HepG2 (cell line): ENCODE measurements around the gene CDK3. TPM values are rescaled to one million over a fixed set of nuclear protein-coding genes. Genes with fewer than 3 reads are reported as not detected.
A peak's percentile ranks its signal among the peaks of the same experiment; 100 is the strongest.

Experiments
- ATAC-seq: fragments of 200-7000 bp; cut with Tn5 transposase; 3 replicates; pipeline ENCODE4 v1.9.1; 2020; ENCODE audit warnings: mild to moderate bottlenecking, moderate library complexity
- BruUV-seq: library from RNA; stranded (reverse); fragments of 400-500 nt; replicated peaks from 2 replicates; lab custom pipeline; 2021; lab: Mats Ljungman, UMichigan
- CTCF ChIA-PET: fragments of 300-600 bp; formaldehyde crosslinking; extraction: SDS; loops from one replicate; lab custom pipeline; 2021; ENCODE audit warnings: low total read pairs, inconsistent platforms, low intra/inter-chr PET ratio; lab: Yijun Ruan, JAX
- POLR2A ChIA-PET: fragments of 350-600 bp; sonication (Branson Sonifier 250); formaldehyde crosslinking; loops from one replicate; lab custom pipeline; 2020; ENCODE audit warnings: antibody characterized with exemption, inconsistent platforms; lab: Yijun Ruan, JAX
- DNase-seq: peaks from one replicate; pipeline ENCODE4 v3.0.0-alpha.2; 2015; ENCODE audit warnings: low spot score
- FAIRE-seq: peaks from 3 replicates; lab custom pipeline; 2011; peaks lifted over from hg19 to GRCh38; lab: Jason Lieb, UNC
- H2AFZ ChIP-seq: one replicate; pipeline ENCODE4 v1.6.1; 2011; ENCODE audit warnings: low read length, inconsistent platforms
- H3K27ac ChIP-seq: fragments of 300-600 bp; 3 replicates; pipeline ENCODE4 v1.8.0; 2011; ENCODE audit warnings: mixed run types, mild to moderate bottlenecking, mixed read lengths, low read length, inconsistent platforms; ENCODE audit not compliant: insufficient read depth; ENCODE audit errors: extremely low read length
- H3K27me3 ChIP-seq, 2 experiments: fragments of 200-600 bp in 1 of 2; 2 replicates in 1 of 2; 3 replicates in 1 of 2; pipeline versions ENCODE4 v1.6.0 to v1.8.0; 2011; ENCODE audit warnings: low read length in 2 of 2, mild to moderate bottlenecking in 2 of 2, moderate library complexity in 2 of 2, inconsistent platforms in 1 of 2; ENCODE audit not compliant: insufficient read depth in 2 of 2, control insufficient read depth in 1 of 2
- H3K36me3 ChIP-seq, 2 experiments: fragments of 200-600 bp in 1 of 2; replicated peaks in 1 of 2; 2 replicates in 1 of 2; 3 replicates in 1 of 2; pipeline versions ENCODE4 v1.5.1 to v1.8.0; 2011; ENCODE audit warnings: low read length in 2 of 2, inconsistent platforms in 1 of 2; ENCODE audit not compliant: insufficient read depth in 2 of 2, control insufficient read depth in 1 of 2
- H3K4me1 ChIP-seq: 2 replicates; pipeline ENCODE4 v1.5.1; 2012; ENCODE audit warnings: low read length, inconsistent platforms; ENCODE audit not compliant: insufficient read depth
- H3K4me2 ChIP-seq: 2 replicates; pipeline ENCODE4 v1.6.0; 2011; ENCODE audit warnings: low read depth, low read length, inconsistent platforms
- H3K4me3 ChIP-seq, 3 experiments: fragments of 200-600 bp in 1 of 3; sonication (generic), shearing (Covaris generic) in 1 of 3; replicated peaks in 1 of 3; 2 replicates each; pipeline ENCODE4 v1.5.1; 2011 to 2016; ENCODE audit warnings: low read length in 3 of 3, inconsistent platforms in 2 of 3, low read depth in 2 of 3, mild to moderate bottlenecking in 2 of 3, control low read depth in 1 of 3, mixed read lengths in 1 of 3; ENCODE audit not compliant: insufficient read depth in 1 of 3
- H3K79me2 ChIP-seq: one replicate; pipeline ENCODE4 v1.6.1; 2011; ENCODE audit warnings: low read length, inconsistent platforms; ENCODE audit not compliant: insufficient read depth
- H3K9ac ChIP-seq: 2 replicates; pipeline ENCODE4 v1.6.0; 2011; ENCODE audit warnings: mild to moderate bottlenecking, low read depth, low read length, inconsistent platforms; ENCODE audit not compliant: insufficient read depth
- H3K9me3 ChIP-seq: 2 replicates; pipeline ENCODE4 v1.5.1; 2012; ENCODE audit warnings: mild to moderate bottlenecking, low read length
- H4K20me1 ChIP-seq: 2 replicates; pipeline ENCODE4 v1.6.0; 2011; ENCODE audit warnings: inconsistent platforms, mild to moderate bottlenecking, low read length, moderate library complexity; ENCODE audit not compliant: insufficient read depth
- ASH2L ChIP-seq: fragments of 300-600, 200-600 bp; sonication (generic); IDR thresholded peaks from 2 replicates; pipeline ENCODE4 v1.7.0; 2017; ENCODE audit warnings: low read depth, mild to moderate bottlenecking, moderate library complexity, mixed read lengths, low read length; ENCODE audit not compliant: insufficient read length
- ERF ChIP-seq: IDR thresholded peaks from 2 replicates; pipeline ENCODE4 v1.6.1; 2018; ENCODE audit warnings: missing biosample characterization, missing genetic modification reagents
- LCORL ChIP-seq, 2 experiments: fragments of 450-650 bp in 1 of 2; sonication (generic) in 1 of 2; formaldehyde crosslinking in 1 of 2; IDR thresholded peaks; 2 replicates each; pipeline versions ENCODE4 v1.5.0 to v1.6.1; 2017 to 2020; ENCODE audit warnings: antibody characterized with exemption in 1 of 2, missing genetic modification reagents in 1 of 2
- STAT6 ChIP-seq: sonication (generic); formaldehyde crosslinking; IDR thresholded peaks from 2 replicates; pipeline ENCODE4 v1.4.0; 2020; ENCODE audit warnings: missing genetic modification reagents, mild to moderate bottlenecking, borderline replicate concordance
- TAF1 ChIP-seq: sonication (generic); formaldehyde crosslinking; IDR thresholded peaks from 2 replicates; pipeline ENCODE4 v1.4.0; 2020; ENCODE audit warnings: missing genetic modification reagents
- ZMYM4 ChIP-seq: sonication (generic); formaldehyde crosslinking; IDR thresholded peaks from 2 replicates; pipeline ENCODE4 v1.8.1; 2023; ENCODE audit warnings: mild to moderate bottlenecking, missing genetic modification reagents
- ZNF281 ChIP-seq: sonication (generic); formaldehyde crosslinking; IDR thresholded peaks from 2 replicates; pipeline ENCODE4 v1.4.0; 2020; ENCODE audit warnings: missing genetic modification reagents, borderline replicate concordance
- ZNF747 ChIP-seq: sonication (generic); formaldehyde crosslinking; IDR thresholded peaks from 2 replicates; pipeline ENCODE4 v1.8.1; 2023; ENCODE audit warnings: missing genetic modification reagents, mild to moderate bottlenecking, borderline replicate concordance
- ZNF777 ChIP-seq: sonication (generic); formaldehyde crosslinking; IDR thresholded peaks from 2 replicates; pipeline ENCODE4 v1.4.0; 2020; ENCODE audit warnings: missing genetic modification reagents
- WGBS: methylation state at CpG from one replicate; pipeline ENCODE4 v1.1.6; 2017; ENCODE audit warnings: low lambda C conversion rate; 5-methylcytosine and 5-hydroxymethylcytosine counted together
- in situ Hi-C: cut with HindIII; loops from 2 replicates; pipeline ENCODE4 v1.10.0; 2017; ENCODE audit warnings: low pct_unique_long_range_greater_than_20kb; ENCODE audit not compliant: extremely low pct_ligation_motif_present
- intact Hi-C: fragments of 100-400 bp; cut with micrococcal nuclease; formaldehyde crosslinking; loops from one replicate; pipeline ENCODE4 v1.10.0; 2022; ENCODE audit not compliant: unreplicated experiment
- polyA plus RNA-seq, 8 experiments: library from polyadenylated mRNA; depleted of rRNA in 3 of 8; stranded (reverse) in 7 of 8; unstranded in 1 of 8; fragments of >200 nt; fragmentation: Illumina TruSeq in 4 of 8; extraction: Trizol in 4 of 8; gene quantifications; 2 replicates each; pipeline versions ENCODE4 v1.2.1 to v1.2.3, GENCODE V29; 2011 to 2016; ENCODE audit warnings: low read depth in 4 of 8, missing spikeins in 1 of 8, mixed read lengths in 1 of 8; ENCODE audit not compliant: insufficient read depth in 1 of 8
- total RNA-seq, 5 experiments: library from RNA; depleted of rRNA; stranded (reverse); fragments of >200 nt; fragmentation: Illumina TruSeq; extraction: Trizol; gene quantifications; 2 replicates each; pipeline ENCODE4 v1.2.3, GENCODE V29; 2016; ENCODE audit warnings: low read depth in 1 of 5
- TF ChIP-seq, protein P1 (sequence below): sonication (generic); formaldehyde crosslinking; conservative IDR thresholded peaks from 2 replicates; pipeline ENCODE4 v1.4.0; 2020; ENCODE audit warnings: mild to moderate bottlenecking, missing genetic modification reagents, moderate library complexity
- TF ChIP-seq, protein P2 (sequence below): sonication (generic); formaldehyde crosslinking; IDR thresholded peaks from 2 replicates; pipeline ENCODE4 v1.5.0; 2020; ENCODE audit warnings: missing genetic modification reagents

The CDK3 gene
- total and polyA plus RNA-seq, 2 of the 13 experiments (the other 11 are each of a cell fraction or from before 2014, with no cell fraction given): 5.8 to 11.4 TPM

GRCh38 chr17:75959839-75960511 lies 40.7 kb upstream of the CDK3 start:
- ChIA-PET POLR2A (interaction anchor here (0.5 to 4.3 kb wide), 12 partner anchors 9 to 55 kb away, joined by 3 to 39 read pairs (median 5); partner anchors contain the start of genes ACOX1, FBF1, MRPL38 and TEN1), CTCF (no interaction called here)
- Histone ChIP-seq H3K27ac (peak overlapping the region; percentile 52), H3K4me1 (peaks cover 37% of the 10 kb centered on the region), H3K9me3 (no peaks in the 10 kb centered on the region), H3K36me3 (peaks cover 22 to 54% of the 10 kb centered on the region in 2 experiments), H3K4me3 (no peak overlapping the region), H3K4me2 (peak overlapping the region; percentile 59), H2AFZ (no peak overlapping the region), H4K20me1 (peaks cover 67% of the 10 kb centered on the region), H3K9ac (no peak overlapping the region), H3K27me3 (no peaks in the 10 kb centered on the region), H3K79me2 (peaks cover 66% of the 10 kb centered on the region)
- intact Hi-C loops (no loop called here), in situ Hi-C loops (loop anchor here (5.0 kb wide), 1 partner anchor 47 kb away; no protein-coding TSS in a partner anchor)
- ATAC-seq (peak; percentile 75), DNase-seq (no peak), FAIRE-seq (no peak)
- 85% methylated on average over 11 of the region's 11 CpGs for WGBS
- BruUV-seq: no TSS peak
- no peak for TF ChIP-seq ZNF281 (CRISPR knock-in tag)
- 0 out of 2 replicates have a peak, but pooled peaks have one; percentile 33 for TF ChIP-seq ZMYM4 (CRISPR knock-in tag)
- TF ChIP-seq, protein P1, sequence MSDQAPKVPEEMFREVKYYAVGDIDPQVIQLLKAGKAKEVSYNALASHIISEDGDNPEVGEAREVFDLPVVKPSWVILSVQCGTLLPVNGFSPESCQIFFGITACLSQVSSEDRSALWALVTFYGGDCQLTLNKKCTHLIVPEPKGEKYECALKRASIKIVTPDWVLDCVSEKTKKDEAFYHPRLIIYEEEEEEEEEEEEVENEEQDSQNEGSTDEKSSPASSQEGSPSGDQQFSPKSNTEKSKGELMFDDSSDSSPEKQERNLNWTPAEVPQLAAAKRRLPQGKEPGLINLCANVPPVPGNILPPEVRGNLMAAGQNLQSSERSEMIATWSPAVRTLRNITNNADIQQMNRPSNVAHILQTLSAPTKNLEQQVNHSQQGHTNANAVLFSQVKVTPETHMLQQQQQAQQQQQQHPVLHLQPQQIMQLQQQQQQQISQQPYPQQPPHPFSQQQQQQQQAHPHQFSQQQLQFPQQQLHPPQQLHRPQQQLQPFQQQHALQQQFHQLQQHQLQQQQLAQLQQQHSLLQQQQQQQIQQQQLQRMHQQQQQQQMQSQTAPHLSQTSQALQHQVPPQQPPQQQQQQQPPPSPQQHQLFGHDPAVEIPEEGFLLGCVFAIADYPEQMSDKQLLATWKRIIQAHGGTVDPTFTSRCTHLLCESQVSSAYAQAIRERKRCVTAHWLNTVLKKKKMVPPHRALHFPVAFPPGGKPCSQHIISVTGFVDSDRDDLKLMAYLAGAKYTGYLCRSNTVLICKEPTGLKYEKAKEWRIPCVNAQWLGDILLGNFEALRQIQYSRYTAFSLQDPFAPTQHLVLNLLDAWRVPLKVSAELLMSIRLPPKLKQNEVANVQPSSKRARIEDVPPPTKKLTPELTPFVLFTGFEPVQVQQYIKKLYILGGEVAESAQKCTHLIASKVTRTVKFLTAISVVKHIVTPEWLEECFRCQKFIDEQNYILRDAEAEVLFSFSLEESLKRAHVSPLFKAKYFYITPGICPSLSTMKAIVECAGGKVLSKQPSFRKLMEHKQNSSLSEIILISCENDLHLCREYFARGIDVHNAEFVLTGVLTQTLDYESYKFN (CRISPR knock-in tag): peak; percentile 13; the same call in 1 of the 2 replicates
- no peak for TF ChIP-seq LCORL (IDR thresholded peaks at IDR 0.05)
- 0 out of 2 replicates have a peak, but pooled peaks have one; percentile 46 for TF ChIP-seq LCORL (CRISPR knock-in tag; IDR thresholded peaks at IDR 0.05)
- TF ChIP-seq ZNF777 (CRISPR knock-in tag): no peak
- peak; percentile 44 for TF ChIP-seq ASH2L
- TF ChIP-seq, protein P2, sequence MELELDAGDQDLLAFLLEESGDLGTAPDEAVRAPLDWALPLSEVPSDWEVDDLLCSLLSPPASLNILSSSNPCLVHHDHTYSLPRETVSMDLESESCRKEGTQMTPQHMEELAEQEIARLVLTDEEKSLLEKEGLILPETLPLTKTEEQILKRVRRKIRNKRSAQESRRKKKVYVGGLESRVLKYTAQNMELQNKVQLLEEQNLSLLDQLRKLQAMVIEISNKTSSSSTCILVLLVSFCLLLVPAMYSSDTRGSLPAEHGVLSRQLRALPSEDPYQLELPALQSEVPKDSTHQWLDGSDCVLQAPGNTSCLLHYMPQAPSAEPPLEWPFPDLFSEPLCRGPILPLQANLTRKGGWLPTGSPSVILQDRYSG (CRISPR knock-in tag): no peak
- TF ChIP-seq STAT6 (CRISPR knock-in tag): 0 out of 2 replicates have a peak, but pooled peaks have one; percentile 49
- no peak for TF ChIP-seq TAF1 (CRISPR knock-in tag)
- no peak for TF ChIP-seq ERF (CRISPR knock-in tag)
- TF ChIP-seq ZNF747 (CRISPR knock-in tag): no peak
